ENCODE measurements around the gene JADE2.

GRCh38 chr5:134534726-134535110, 9.2 kb downstream of the JADE2 start:
- TF ChIP-seq POLR2A (IDR thresholded peaks at IDR 0.05; ENCODE audit: low read depth, low read length) (no peak), POLR2AphosphoS5 (IDR thresholded peaks at IDR 0.05; ENCODE audit: low read depth, low read length) (no peak)

Data from GM12892 (cell line).